Measurements from ENCODE around the gene NLRC4.
"Not testable (repeated sequence)": the region's sequence is repeated elsewhere in the genome, so short reads cannot be mapped to it uniquely, and the experiment has no call there.

NLRC4 gene, protein sequence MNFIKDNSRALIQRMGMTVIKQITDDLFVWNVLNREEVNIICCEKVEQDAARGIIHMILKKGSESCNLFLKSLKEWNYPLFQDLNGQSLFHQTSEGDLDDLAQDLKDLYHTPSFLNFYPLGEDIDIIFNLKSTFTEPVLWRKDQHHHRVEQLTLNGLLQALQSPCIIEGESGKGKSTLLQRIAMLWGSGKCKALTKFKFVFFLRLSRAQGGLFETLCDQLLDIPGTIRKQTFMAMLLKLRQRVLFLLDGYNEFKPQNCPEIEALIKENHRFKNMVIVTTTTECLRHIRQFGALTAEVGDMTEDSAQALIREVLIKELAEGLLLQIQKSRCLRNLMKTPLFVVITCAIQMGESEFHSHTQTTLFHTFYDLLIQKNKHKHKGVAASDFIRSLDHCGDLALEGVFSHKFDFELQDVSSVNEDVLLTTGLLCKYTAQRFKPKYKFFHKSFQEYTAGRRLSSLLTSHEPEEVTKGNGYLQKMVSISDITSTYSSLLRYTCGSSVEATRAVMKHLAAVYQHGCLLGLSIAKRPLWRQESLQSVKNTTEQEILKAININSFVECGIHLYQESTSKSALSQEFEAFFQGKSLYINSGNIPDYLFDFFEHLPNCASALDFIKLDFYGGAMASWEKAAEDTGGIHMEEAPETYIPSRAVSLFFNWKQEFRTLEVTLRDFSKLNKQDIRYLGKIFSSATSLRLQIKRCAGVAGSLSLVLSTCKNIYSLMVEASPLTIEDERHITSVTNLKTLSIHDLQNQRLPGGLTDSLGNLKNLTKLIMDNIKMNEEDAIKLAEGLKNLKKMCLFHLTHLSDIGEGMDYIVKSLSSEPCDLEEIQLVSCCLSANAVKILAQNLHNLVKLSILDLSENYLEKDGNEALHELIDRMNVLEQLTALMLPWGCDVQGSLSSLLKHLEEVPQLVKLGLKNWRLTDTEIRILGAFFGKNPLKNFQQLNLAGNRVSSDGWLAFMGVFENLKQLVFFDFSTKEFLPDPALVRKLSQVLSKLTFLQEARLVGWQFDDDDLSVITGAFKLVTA

DNA sequence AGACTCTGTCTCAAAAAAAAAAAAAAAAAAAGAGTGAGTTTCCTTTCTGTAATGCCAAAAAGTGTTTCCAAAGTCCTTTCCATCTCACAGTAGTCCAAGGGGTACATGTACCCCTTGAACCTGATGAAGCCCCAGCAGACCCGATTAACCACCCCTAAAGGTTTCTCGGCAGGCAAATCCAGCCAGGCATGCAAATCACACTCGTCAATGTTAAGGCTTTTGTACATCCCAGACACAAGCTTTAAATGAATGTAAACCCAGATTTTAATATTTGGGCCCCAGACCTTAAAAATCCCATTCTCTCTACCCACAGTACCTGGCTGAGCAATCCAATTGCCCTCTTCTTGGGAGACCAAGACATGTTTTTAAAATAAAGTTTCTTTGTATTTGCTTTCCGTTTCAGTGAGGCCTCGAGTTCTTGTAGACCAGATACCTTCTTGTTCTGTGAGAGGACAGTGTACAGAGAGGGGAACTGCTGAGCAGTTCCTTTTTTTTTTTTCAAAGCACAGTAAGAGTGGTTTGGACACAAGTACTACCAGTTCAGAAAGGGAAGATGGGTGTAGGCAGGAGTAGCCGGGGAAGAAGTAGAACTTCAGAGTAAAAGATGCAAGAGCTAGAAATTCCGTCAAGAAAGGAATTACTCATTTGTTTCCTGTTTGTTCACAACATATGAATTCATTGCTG, at the start of gene NLRC4:
Gene NLRC4, minus strand, starts transcription at position 465 of the 684 bp plus-strand sequence. CDS start 8,111 bp downstream, outside the sequence.
- DNase-seq (ENCODE audit: low read depth) = no peak

GRCh38 chr2:32310577-32310976, 45.9 kb upstream of the NLRC4 start:
- no peak for DNase-seq (ENCODE audit: low read depth)

- not testable (repeated sequence) for DNase-seq (ENCODE audit: low read depth)
Observed at GRCh38 chr2:32293966-32294562, 29.4 kb upstream of the NLRC4 start.

GRCh38 chr2:32293493-32293892, 28.8 kb upstream of the NLRC4 start:
- not testable (repeated sequence) for DNase-seq (ENCODE audit: low read depth)

DNA sequence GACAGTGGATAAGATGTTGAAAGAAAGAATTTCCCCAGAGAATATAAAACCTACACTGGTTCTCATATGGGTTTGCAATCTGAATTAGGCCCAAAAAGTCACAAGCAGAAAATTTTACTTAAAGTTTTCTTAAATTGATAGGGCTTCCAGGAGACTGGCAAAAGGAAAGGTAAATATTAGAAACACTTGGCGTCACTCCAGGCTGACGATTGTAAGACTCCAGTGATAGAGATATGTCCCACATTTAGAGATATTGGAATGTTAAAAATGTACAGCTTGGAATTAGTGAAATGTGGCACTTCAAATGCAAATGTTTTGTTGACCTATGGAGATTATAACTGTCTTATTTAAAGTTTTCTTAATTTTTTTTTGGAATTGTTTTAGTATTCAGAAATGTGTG, 27.1 kb upstream of the NLRC4 start:
- DNase-seq (ENCODE audit: low read depth) = no peak

- DNase-seq (ENCODE audit: low read depth) = no peak
Observed at GRCh38 chr2:32290000-32290339, 25.3 kb upstream of the NLRC4 start.

- peak; percentile 72 for DNase-seq (ENCODE audit: low read depth)
Observed at GRCh38 chr2:32289165-32289999, 24.7 kb upstream of the NLRC4 start.

GRCh38 chr2:32284321-32284720, 19.6 kb upstream of the NLRC4 start:
- DNase-seq (ENCODE audit: low read depth) = no peak

DNA sequence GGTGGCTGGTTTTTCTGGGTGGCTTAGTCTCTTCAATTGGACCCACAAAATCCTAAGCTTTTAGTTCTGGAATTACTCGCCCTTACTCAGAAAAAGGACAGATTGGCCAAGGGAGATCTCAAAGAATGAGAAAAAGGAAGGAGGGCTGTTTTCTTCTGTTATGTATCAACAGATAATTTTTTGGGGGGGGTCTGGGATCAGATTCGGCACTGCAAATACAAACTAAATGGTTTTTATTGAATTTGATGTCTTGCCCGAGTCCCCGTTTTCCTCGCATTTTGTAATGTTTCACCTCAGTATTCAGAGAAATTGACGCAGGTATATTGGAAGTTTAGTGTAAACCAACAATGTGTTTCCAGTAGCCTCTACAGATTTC, 13.8 kb upstream of the NLRC4 start:
- no peak for DNase-seq (ENCODE audit: low read depth)

GRCh38 chr2:32277674-32278477, 13.2 kb upstream of the NLRC4 start, which contains the start of gene YIPF4:
Gene YIPF4 (plus strand): TSS chr2:32277904. CDS start chr2:32278156, 252 bp downstream.
- peak; percentile 91 for DNase-seq (ENCODE audit: low read depth)

DNA sequence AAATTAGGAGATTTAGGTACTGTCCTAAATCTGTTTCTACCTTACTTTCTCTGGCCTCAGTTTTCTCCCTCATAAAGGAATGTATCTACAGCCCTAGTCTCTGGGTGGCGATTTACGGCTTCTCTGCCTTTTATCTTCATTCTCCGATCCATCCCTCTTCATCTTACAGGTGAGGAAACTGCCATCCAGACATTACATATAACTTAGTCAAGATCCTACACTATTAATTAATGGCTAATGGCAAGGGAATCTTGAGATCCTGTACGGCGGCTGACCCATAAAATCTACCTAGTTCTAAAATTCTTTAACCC, 12.6 kb upstream of the NLRC4 start:
- no peak for DNase-seq (ENCODE audit: low read depth)

- DNase-seq (ENCODE audit: low read depth) = not testable (repeated sequence)
Observed at GRCh38 chr2:32275790-32276189, 11.1 kb upstream of the NLRC4 start.

DNA sequence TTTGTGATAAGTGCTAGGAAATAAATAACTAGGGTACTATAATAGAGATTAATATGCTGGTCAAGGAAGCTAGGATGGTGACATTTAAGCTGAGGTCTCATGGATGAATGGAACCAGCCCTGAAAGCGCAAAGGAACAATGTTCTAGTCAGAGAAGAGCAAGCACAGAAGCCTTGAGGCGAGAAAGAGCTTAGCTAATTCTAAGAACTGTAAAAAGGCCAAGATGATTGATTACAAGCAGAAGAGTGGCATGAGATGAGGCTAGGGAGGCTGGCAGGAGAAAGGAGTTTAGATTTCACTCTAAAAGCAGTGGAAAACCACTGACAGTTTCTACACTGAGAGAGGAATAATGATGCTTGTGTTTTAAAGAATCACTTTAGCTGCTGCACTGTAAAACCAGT, 9.6 kb upstream of the NLRC4 start:
- no peak for DNase-seq (ENCODE audit: low read depth)

DNA sequence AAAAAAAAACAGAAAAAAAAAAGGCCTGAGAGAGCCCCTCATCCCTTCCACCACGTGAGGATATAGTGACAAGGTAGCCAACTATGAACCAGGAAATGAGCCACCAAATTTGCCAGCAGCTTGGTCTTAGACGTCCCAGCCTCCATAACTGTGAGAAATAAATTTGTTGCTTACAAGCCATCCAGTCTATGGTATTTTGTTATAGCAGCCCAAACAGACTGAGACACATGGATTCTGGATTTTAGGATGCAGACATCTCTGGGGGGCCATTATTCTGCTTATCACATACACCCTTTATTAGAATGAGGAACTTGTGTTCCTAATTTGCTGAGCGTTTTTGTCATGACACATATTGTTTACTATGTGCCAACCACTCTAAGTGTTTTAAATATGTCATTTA, 7.6 kb upstream of the NLRC4 start:
- DNase-seq (ENCODE audit: low read depth) = no peak

GRCh38 chr2:32271063-32271462, 6.4 kb upstream of the NLRC4 start:
- DNase-seq (ENCODE audit: low read depth) = no peak

GRCh38 chr2:32262105-32262504, 2.6 kb downstream of the NLRC4 start:
- DNase-seq (ENCODE audit: low read depth) = no peak

DNA sequence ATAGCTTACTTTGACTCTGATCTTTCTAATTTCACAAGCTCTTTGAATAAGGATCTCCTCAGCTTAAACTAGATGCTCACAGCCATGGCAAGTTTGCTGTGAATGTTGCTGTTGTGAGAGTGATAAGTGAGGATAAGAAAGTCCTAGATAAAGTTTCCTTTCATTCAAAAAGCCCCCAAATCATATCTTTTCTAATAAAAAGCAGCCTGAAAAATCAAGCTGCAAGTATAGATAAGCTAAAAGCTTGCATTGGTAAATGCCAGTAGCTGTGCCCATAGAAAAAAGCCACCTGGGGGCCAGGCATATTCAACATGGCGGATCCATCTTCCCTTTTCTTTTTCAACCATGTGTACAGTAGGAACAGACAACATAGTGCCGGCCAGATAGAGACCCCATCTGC, 4.3 kb downstream of the NLRC4 start:
- DNase-seq (ENCODE audit: low read depth) = no peak

GRCh38 chr2:32258242-32258641, 6.4 kb downstream of the NLRC4 start:
- no peak for DNase-seq (ENCODE audit: low read depth)

DNA sequence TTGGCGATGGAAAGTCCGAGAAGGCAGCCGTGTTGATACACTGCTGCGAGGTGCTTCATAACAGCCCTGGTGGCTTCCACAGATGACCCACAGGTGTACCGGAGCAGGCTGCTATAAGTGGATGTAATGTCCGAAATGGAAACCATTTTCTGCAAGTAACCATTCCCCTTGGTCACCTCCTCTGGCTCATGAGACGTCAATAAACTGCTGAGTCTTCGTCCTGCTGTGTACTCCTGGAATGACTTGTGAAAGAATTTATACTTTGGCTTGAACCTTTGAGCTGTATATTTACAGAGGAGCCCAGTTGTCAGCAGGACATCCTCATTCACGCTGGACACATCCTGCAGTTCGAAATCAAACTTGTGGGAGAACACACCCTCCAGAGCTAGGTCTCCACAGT, 14.4 kb downstream of the NLRC4 start:
- DNase-seq (ENCODE audit: low read depth) = no peak

- no peak for DNase-seq (ENCODE audit: low read depth)
Observed at GRCh38 chr2:32249731-32250236, 14.9 kb downstream of the NLRC4 start.

Data from fibroblast of gingiva (primary cell).